ENCODE results near the gene FAM210A.

GRCh38 chr18:13649397-13650390 lies 76.7 kb downstream of the FAM210A start:
- TF ChIP-seq POLR2AphosphoS5 (IDR thresholded peaks at IDR 0.05; ENCODE audit: low read depth) (no peak), CTCF (IDR thresholded peaks at IDR 0.05; ENCODE audit: insufficient read depth, low read length) (no peak), SPI1 (IDR thresholded peaks at IDR 0.05; ENCODE audit: borderline replicate concordance, low read depth) (no peak), GABPA (IDR thresholded peaks at IDR 0.05; ENCODE audit: low read depth) (no peak)

Data from HL-60 (cell line).